H9 (cell line): ENCODE data around the gene PRKAG2. TPM values are rescaled to one million over a fixed set of nuclear protein-coding genes. Genes with fewer than 3 reads are reported as not detected.

Experiments
- DNase-seq: peaks from one replicate; pipeline ENCODE4 v3.0.0-alpha.2; 2017
- H2AFZ ChIP-seq: one replicate; pipeline ENCODE4 v1.6.1; 2013; ENCODE audit warnings: mild to moderate bottlenecking, low read length, control low read depth, moderate library complexity
- H2AK5ac ChIP-seq: 2 replicates; pipeline ENCODE4 v1.6.1; 2013; ENCODE audit warnings: low read length, control low read depth, mixed read lengths; ENCODE audit not compliant: insufficient read length
- H2BK120ac ChIP-seq: one replicate; pipeline ENCODE4 v1.6.1; 2013; ENCODE audit warnings: low read depth, mild to moderate bottlenecking, low read length, control low read depth, inconsistent platforms; ENCODE audit not compliant: poor library complexity, severe bottlenecking
- H2BK12ac ChIP-seq: 2 replicates; pipeline ENCODE4 v1.6.1; 2013; ENCODE audit warnings: low read length, control low read depth, mixed read lengths, low read depth; ENCODE audit not compliant: insufficient read length
- H2BK15ac ChIP-seq: 2 replicates; pipeline ENCODE4 v1.6.1; 2013; ENCODE audit warnings: low read depth, low read length, control low read depth
- H2BK20ac ChIP-seq: one replicate; pipeline ENCODE4 v1.6.1; 2013; ENCODE audit warnings: low read depth, mild to moderate bottlenecking, low read length, control low read depth, inconsistent platforms; ENCODE audit not compliant: poor library complexity, severe bottlenecking
- H2BK5ac ChIP-seq: 2 replicates; pipeline ENCODE4 v1.6.1; 2013; ENCODE audit warnings: low read length, control low read depth, mixed read lengths; ENCODE audit not compliant: insufficient read length
- H3K14ac ChIP-seq: 2 replicates; pipeline ENCODE4 v1.6.1; 2013; ENCODE audit warnings: low read length, control low read depth; ENCODE audit not compliant: insufficient read depth
- H3K18ac ChIP-seq: 2 replicates; pipeline ENCODE4 v1.6.1; 2013; ENCODE audit warnings: low read depth, mild to moderate bottlenecking, mixed read lengths, low read length, control low read depth; ENCODE audit not compliant: insufficient read length
- H3K23ac ChIP-seq: 2 replicates; pipeline ENCODE4 v1.6.1; 2013; ENCODE audit warnings: low read length, control low read depth, mixed read lengths, low read depth; ENCODE audit not compliant: insufficient read length
- H3K23me2 ChIP-seq: 2 replicates; pipeline ENCODE4 v1.6.1; 2013; ENCODE audit warnings: low read depth, mild to moderate bottlenecking, mixed read lengths, low read length, control low read depth; ENCODE audit not compliant: insufficient read length, poor library complexity, severe bottlenecking
- H3K27ac ChIP-seq: 2 replicates; pipeline ENCODE4 v1.5.1; 2013; ENCODE audit warnings: low read length, control low read depth, mixed read lengths, low read depth; ENCODE audit not compliant: insufficient read length
- H3K27me3 ChIP-seq: 2 replicates; pipeline ENCODE4 v1.6.1; 2013; ENCODE audit warnings: low read length, control low read depth, inconsistent platforms; ENCODE audit not compliant: insufficient read depth
- H3K4ac ChIP-seq: 2 replicates; pipeline ENCODE4 v1.6.1; 2013; ENCODE audit warnings: low read depth, mild to moderate bottlenecking, control low read depth, inconsistent platforms, low read length, moderate library complexity
- H3K4me1 ChIP-seq: 2 replicates; pipeline ENCODE4 v1.6.1; 2013; ENCODE audit warnings: low read length, control low read depth, inconsistent platforms; ENCODE audit not compliant: insufficient read depth
- H3K4me2 ChIP-seq: 2 replicates; pipeline ENCODE4 v1.6.1; 2013; ENCODE audit warnings: low read length, control low read depth, mixed read lengths; ENCODE audit not compliant: insufficient read length, insufficient read depth
- H3K56ac ChIP-seq: 2 replicates; pipeline ENCODE4 v1.6.1; 2013; ENCODE audit warnings: low read depth, mild to moderate bottlenecking, mixed read lengths, low read length, control low read depth; ENCODE audit not compliant: insufficient read length
- H3K79me1 ChIP-seq: 2 replicates; pipeline ENCODE4 v1.6.1; 2013; ENCODE audit warnings: low read depth, mild to moderate bottlenecking, moderate library complexity, low read length, control low read depth, inconsistent platforms; ENCODE audit not compliant: insufficient read depth, poor library complexity, severe bottlenecking
- H3K79me2 ChIP-seq: 2 replicates; pipeline ENCODE4 v1.6.1; 2013; ENCODE audit warnings: low read length, control low read depth, inconsistent platforms; ENCODE audit not compliant: insufficient read depth
- H3K9ac ChIP-seq: 2 replicates; pipeline ENCODE4 v1.6.1; 2013; ENCODE audit warnings: low read length, control low read depth, mixed read lengths; ENCODE audit not compliant: insufficient read length; ENCODE audit errors: extremely low read depth
- H3K9me3 ChIP-seq: one replicate; pipeline ENCODE4 v1.6.1; 2013; ENCODE audit warnings: low read depth, low read length, inconsistent platforms; ENCODE audit not compliant: control insufficient read depth
- H3T11ph ChIP-seq: one replicate; pipeline ENCODE4 v1.6.1; 2013; ENCODE audit warnings: mild to moderate bottlenecking, low read length, control low read depth, inconsistent platforms
- H4K20me1 ChIP-seq: one replicate; pipeline ENCODE4 v1.6.1; 2013; ENCODE audit not compliant: control insufficient read depth, insufficient read length, insufficient read depth
- H4K5ac ChIP-seq: 2 replicates; pipeline ENCODE4 v1.6.1; 2013; ENCODE audit warnings: low read depth, mild to moderate bottlenecking, mixed read lengths, low read length, control low read depth; ENCODE audit not compliant: insufficient read length
- H4K8ac ChIP-seq: replicated peaks from 2 replicates; pipeline ENCODE4 v1.6.1; 2013; ENCODE audit warnings: low read length, control low read depth, mixed read lengths, low read depth; ENCODE audit not compliant: insufficient read length
- H4K91ac ChIP-seq: 2 replicates; pipeline ENCODE4 v1.6.1; 2013; ENCODE audit warnings: low read depth, mild to moderate bottlenecking, moderate library complexity, mixed read lengths, low read length, control low read depth; ENCODE audit not compliant: insufficient read length
- H3K27ac Mint-ChIP-seq, 3 experiments: 2 replicates in 2 of 3; 3 replicates in 1 of 3; pipeline ENCODE4 v1.8.0; 2020 to 2021; ENCODE audit warnings: mixed read lengths in 3 of 3, mild to moderate bottlenecking in 1 of 3, moderate library complexity in 1 of 3
- H3K27me3 Mint-ChIP-seq: 2 replicates; pipeline ENCODE4 v1.8.0; 2021; ENCODE audit warnings: low read depth, mild to moderate bottlenecking, moderate library complexity, mixed read lengths
- H3K36me3 Mint-ChIP-seq, 3 experiments: 2 replicates in 2 of 3; 3 replicates in 1 of 3; pipeline ENCODE4 v1.8.0; 2020 to 2021; ENCODE audit warnings: low read depth in 3 of 3, mixed read lengths in 3 of 3; ENCODE audit not compliant: insufficient read depth in 1 of 3
- H3K4me1 Mint-ChIP-seq, 2 experiments: 2 replicates each; pipeline ENCODE4 v1.8.0; 2020; ENCODE audit warnings: mixed read lengths in 2 of 2
- H3K4me3 Mint-ChIP-seq, 2 experiments: 2 replicates in 1 of 2; 3 replicates in 1 of 2; pipeline ENCODE4 v1.8.0; 2020 to 2021; ENCODE audit warnings: mild to moderate bottlenecking in 2 of 2, mixed read lengths in 2 of 2, moderate library complexity in 1 of 2
- H3K9me3 Mint-ChIP-seq, 2 experiments: 2 replicates in 1 of 2; 3 replicates in 1 of 2; pipeline ENCODE4 v1.8.0; 2020; ENCODE audit warnings: mild to moderate bottlenecking in 2 of 2, mixed read lengths in 2 of 2, moderate library complexity in 1 of 2
- WGBS: extraction: QIAGEN DNeasy Blood & Tissue Kit; methylation state at CpG from one replicate; pipeline ENCODE4 v1.1.7; 2013; ENCODE audit warnings: missing lambda C conversion rate, low lambda C conversion rate, mixed read lengths; ENCODE audit not compliant: insufficient read length; ENCODE audit errors: extremely low coverage; 5-methylcytosine and 5-hydroxymethylcytosine counted together
- total RNA-seq: library from RNA; stranded (reverse); gene quantifications from 2 replicates; pipeline ENCODE4 v1.2.1, GENCODE V29; 2021
- TF ChIP-seq, protein P1 (sequence below): fragments of 200-600 bp; sonication (generic); conservative IDR thresholded peaks from 3 replicates; pipeline ENCODE4 v1.8.0; 2021; ENCODE audit warnings: antibody characterized with exemption, mild to moderate bottlenecking

Gene PRKAG2
- total RNA-seq, 1 experiment from 2014 or later, result 11.8 TPM

DNA sequence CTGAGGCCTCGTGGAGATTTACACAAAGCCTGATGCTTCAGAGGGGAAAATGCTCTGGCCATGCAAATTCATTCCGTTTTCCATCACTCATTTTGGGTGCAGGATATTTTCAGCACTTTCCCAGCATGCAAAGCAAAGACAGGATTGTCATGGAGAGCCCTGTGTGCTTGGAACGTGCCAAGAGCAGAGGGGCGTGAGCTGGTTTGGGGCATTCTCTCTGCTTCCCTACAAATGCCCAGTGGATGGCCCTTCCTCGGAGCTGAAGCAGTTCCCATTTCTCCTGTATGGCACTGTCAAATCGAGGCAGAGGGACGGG lies 164.1 kb downstream of the PRKAG2 start:
- Histone ChIP-seq H3K79me2 (no peaks in the 10 kb centered on the region), H4K8ac (no peak overlapping the region), H3K4ac (no peak overlapping the region), H3K56ac (no peak overlapping the region), H2BK5ac (no peak overlapping the region), H3K23me2 (no peaks in the 10 kb centered on the region), H4K5ac (no peak overlapping the region), H3K4me2 (no peak overlapping the region), H2AK5ac (no peak overlapping the region), H3K14ac (no peak overlapping the region), H3K79me1 (no peaks in the 10 kb centered on the region), H3K9ac (no peak overlapping the region), H2BK20ac (no peak overlapping the region), H3K27ac (no peak overlapping the region), H4K91ac (no peak overlapping the region), H3K18ac (no peak overlapping the region), H3K9me3 (no peaks in the 10 kb centered on the region), H2BK12ac (no peak overlapping the region), H4K20me1 (no peaks in the 10 kb centered on the region), H3K27me3 (no peaks in the 10 kb centered on the region), H3T11ph (no peak overlapping the region), H2AFZ (no peak overlapping the region), H3K23ac (no peak overlapping the region), H2BK120ac (no peak overlapping the region), H3K4me1 (no peaks in the 10 kb centered on the region), H2BK15ac (no peak overlapping the region)
- Mint-ChIP-seq H3K27me3 (peaks cover 51% of the 10 kb centered on the region), H3K4me1 (no peaks in the 10 kb centered on the region), H3K27ac (peak overlapping the region in 1 of 3 experiments; percentile 44; a peak in 1 of 7 replicates), H3K9me3 (peaks cover 0 to 2% of the 10 kb centered on the region in 2 experiments; a peak in 1 of 5 replicates), H3K4me3 (no peak overlapping the region), H3K36me3 (no peaks in the 10 kb centered on the region)
- DNase-seq, result no peak
- TF ChIP-seq, protein P1, sequence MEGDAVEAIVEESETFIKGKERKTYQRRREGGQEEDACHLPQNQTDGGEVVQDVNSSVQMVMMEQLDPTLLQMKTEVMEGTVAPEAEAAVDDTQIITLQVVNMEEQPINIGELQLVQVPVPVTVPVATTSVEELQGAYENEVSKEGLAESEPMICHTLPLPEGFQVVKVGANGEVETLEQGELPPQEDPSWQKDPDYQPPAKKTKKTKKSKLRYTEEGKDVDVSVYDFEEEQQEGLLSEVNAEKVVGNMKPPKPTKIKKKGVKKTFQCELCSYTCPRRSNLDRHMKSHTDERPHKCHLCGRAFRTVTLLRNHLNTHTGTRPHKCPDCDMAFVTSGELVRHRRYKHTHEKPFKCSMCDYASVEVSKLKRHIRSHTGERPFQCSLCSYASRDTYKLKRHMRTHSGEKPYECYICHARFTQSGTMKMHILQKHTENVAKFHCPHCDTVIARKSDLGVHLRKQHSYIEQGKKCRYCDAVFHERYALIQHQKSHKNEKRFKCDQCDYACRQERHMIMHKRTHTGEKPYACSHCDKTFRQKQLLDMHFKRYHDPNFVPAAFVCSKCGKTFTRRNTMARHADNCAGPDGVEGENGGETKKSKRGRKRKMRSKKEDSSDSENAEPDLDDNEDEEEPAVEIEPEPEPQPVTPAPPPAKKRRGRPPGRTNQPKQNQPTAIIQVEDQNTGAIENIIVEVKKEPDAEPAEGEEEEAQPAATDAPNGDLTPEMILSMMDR, result no peak
- WGBS, result no CpG with 5 or more reads among the region's 7 CpGs
